Hippocampal formation (tissue), 2 donors: ENCODE results near the gene ANK2.

Experiments used
- DNase-seq, 2 donors: peaks; one replicate each; lab custom pipeline; 2025; lab: John Stamatoyannopoulos, UW

ANK2 gene

GRCh38 chr4:113049421-113050370 lies at the start of gene ANK2:
Gene ANK2, plus strand, starts transcription at chr4:113049653. Its CDS starts 76 bp downstream, at chr4:113049729.
- DNase-seq = peak; percentile 60 to 65

GRCh38 chr4:113003841-113004240 lies 45.6 kb upstream of the ANK2 start:
- DNase-seq = no peak

DNA sequence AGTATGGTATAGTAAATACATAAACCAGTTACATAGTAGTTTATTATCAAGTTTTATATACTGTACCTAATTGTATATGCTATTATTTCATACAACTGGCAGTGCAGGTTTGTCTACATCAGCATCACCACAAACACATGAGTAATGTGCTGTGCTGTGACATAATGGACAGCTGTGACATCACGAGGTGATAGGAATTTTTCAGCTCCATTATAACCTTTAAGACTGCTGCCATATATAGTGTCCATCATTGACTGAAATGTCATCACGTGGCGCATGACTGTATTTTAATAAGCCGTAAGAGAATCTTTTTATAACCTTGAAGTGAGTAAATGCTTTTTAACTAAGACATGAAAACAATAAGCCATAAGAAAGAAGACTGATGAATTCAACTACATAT lies 44.8 kb upstream of the ANK2 start:
- no peak for DNase-seq

- no peak for DNase-seq
These were observed 42.8 kb upstream of the ANK2 start for GRCh38 chr4:113006632-113007031.

DNA sequence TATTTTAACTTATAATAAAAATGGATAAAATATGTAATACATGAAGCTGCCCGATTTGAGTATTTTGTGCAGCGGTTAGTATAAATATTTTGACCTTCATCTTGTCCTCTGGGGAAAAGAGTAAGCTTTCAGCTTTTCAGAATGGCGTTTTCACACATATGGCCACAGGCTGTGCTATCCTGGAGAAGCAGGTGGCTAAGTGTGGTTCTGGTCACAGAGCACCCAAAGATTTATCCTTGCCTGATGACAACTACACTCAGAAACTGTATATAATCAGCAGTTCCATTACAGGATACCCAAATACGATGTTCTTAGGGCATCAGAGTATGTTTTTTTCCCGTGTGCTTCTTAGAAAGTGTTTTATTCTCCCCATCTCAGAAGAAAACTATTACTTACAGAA lies 42.3 kb upstream of the ANK2 start:
- no peak for DNase-seq

DNA sequence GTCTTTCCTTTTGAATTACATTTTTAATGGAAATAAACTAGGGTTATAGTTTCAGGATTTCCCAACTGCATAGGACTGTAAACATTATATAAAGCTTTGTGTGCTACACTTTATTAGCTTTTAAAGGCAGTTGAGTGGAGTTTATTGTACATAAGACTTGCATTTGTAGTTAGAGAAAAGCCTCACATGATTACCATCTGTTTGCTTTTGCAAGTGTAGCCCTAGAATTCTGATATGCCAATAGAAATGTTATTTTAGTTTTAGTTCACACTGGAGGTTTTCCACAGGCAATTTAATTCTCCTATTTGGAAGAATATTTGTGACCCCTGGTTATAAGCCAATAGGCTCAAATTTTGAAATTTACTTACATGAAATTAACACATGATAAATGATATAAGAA lies 41.3 kb upstream of the ANK2 start:
- DNase-seq = no peak

DNA sequence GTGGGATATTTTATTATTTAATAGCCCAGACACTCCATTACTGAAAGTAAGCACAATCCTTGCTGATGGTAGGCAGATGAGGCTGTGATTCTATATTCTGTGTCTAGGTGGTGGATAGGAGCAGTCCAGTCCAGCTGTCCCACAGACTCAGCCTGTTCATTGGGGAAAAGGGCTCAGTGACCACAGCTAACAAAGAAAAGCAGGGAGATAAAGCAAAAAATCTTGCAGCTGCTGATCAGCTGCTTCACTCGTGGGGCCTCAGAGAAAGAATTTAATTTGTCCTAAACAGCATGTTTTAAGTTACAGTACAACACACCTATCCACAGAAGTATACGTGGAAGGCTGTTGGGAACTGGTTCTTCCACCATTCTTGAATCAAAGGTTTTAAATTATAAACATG lies 40.7 kb upstream of the ANK2 start:
- no peak for DNase-seq

- no peak for DNase-seq
These were observed 40.0 kb upstream of the ANK2 start for GRCh38 chr4:113009461-113009860.

DNA sequence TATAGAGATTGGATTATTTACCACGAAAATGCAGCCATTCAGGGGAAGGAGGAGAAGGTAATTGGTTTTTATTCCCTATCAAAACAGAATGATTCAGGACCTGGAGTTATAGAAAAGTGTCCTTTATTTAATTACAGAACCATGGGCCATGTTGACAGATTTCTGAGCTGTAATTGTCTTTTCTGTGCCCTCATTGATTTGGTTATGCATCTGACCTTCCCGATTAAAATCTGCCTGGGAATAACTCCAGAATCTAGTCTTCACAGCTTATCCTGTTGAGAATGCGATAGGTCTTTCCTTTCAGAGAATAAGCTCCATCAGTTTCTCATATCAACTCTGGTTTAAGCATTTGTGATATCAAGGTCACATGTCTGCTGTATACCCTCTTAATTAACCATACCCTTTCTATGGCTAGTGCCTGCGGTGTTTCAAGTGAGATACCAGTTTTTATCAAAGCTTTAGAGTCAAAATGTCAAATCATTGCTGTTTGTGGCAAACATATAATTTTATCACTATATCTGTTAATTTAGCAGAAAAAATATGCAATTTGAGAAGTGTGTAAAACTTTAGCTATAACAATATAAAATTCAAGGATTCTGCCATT lies 37.2 kb upstream of the ANK2 start:
- no peak for DNase-seq

- DNase-seq = peak in 1 of 2 donors; percentile 26
These were observed 36.7 kb upstream of the ANK2 start for GRCh38 chr4:113012786-113013185.

GRCh38 chr4:113013751-113014150 lies 35.7 kb upstream of the ANK2 start:
- DNase-seq = no peak

- DNase-seq = no peak
These were observed 33.1 kb upstream of the ANK2 start for GRCh38 chr4:113016377-113016776.

DNA sequence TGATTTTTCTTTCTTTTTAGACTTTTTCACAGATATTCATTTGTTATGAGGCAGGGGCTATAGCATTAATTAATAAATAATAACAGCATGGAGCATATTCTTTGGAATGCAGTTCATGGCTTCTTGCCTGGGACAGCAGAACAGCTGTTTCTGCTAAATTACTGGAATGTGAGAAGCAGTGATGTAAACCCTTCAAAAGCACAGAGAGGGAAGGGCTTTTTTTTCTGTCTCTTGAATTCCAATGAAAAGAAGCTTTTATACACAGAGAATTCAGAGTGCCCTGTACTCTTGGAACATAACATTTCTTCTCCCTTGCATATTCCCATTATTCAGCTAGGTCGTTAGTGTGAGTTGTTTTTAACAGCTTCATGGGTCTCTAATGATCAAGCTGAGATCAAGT lies 28.5 kb upstream of the ANK2 start:
- peak in 1 of 2 donors; percentile 58 for DNase-seq

DNA sequence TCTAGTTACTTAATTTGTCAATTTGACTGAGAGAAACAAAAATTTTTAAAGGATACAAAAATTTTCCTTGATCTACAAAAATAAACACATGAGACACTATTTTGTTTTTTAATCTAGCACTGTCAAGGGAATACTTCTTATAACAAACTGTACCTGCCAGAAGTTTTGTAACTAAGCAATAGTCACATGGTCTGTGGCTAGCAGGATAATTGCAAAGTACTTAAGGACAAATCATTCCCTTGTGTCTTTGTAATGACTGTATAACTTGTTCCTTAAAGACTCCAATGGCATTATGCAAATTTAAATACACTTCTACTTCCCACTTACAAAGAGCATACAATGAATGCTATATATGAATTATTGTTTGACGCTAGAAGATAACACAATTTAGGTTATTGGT lies 25.1 kb upstream of the ANK2 start:
- peak in 1 of 2 donors; percentile 8 for DNase-seq

DNA sequence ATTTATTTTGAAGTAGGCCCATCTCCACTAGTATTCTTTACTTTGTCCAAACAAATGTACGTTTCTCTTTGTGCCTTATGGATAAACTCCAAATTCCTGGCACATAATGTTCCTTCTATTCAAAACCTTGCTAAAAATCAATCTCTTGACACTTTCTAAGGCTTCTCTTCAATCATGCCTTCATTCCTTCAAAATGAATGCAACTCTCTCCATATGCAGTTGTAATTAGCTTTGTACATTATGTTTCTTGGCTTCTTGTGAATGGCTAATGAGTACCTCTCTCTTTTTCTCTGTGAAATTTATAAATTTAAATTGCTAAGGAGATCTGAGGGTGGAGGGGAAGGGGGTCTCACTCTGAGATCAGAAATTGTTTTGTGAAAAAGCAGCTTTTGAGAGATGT lies 24.0 kb upstream of the ANK2 start:
- DNase-seq = no peak

DNA sequence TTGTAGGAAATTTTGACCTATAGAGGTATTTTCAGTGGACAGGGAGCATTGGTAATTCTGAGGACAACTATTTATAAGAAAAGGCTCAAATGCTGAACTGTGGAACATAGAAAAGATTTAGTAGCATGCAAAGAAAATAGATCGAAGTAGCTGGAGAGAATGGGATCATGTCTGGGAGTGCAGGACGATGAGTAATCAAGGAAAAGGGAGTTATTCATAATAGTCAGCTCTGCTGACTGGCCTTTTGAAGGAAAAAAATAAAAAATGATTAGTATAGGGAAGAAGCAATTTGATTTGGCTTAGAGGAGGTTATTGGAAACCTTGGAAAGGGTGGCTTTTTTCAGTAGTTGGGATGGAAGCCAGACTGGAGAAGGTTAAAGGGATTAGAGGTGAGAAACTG lies 22.9 kb upstream of the ANK2 start:
- no peak for DNase-seq

- DNase-seq = no peak
These were observed 21.4 kb upstream of the ANK2 start for GRCh38 chr4:113028074-113028473.

DNA sequence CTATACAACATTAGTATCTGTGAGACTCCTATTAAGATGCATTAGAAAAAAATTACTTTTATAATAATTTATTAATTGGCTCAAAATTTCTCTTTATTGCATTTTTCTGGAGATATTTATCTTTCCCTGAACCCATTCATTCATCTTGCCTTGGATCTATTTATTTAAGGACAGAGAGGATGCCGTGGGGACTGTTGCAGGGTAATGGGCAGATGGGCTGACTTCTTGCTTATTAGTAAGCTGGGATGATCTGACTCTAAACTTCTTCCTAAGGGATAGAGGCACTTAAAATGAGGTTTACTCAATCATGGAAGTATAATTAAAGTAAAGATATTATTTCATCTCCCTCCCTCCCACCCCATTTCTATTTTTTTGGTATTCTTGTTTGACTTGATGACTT lies 18.2 kb upstream of the ANK2 start:
- DNase-seq = no peak

DNA sequence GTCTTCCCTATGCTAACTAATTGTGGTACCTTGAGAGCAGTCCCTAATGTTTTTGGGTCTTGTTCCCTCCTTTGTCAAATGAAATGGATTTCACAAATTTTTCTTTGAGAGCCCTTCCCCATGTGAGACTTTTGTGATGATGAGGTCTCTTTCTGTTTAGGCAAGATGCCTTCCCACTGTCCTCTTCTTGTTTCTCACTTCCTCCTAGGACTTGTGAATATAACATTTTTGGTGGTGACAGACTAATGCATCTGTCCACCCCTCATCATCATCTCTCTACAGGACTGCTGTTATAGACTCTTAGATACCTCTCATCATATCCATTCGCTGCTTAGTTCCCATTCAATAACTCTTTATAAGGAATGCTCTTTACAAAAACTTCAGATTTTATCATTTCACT lies 8.7 kb upstream of the ANK2 start:
- no peak for DNase-seq

DNA sequence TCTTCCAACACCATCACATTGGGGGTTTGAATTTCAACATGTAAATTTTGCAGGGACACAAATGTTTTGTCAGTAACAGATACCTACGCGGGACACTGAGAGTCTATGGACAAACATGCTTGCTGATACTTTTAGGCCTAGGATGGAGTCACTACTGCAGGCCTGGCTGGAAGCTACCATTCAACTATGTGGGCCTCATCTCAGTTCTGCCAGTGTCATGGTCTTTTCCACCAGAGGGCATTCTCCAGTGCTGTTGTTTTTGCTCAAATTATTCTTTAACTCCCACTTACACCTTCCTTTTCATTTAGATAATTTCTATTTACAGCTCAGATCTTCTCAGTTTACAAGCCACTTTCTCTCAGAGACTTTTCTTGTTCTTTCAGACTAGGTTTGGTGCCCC lies 7.0 kb upstream of the ANK2 start:
- no peak for DNase-seq

DNA sequence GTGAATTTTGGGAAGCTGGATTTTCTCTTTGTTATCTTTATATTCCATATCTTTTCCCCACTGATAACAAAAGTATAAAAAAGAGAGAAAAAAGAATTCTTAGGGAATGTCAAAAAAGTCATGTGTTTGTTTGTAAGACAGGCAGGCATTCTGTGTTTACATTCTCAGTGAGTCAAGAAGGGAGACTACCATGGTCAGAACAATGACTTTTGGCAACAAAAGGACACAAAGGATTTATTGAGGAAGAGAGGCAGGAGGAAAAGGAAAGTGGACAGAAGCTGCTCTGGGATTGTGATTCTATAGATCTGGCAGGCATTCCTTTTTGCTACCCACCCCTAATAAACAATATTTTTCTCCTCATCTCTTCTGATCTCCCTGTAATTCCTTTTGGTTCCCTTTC lies 5.9 kb upstream of the ANK2 start:
- DNase-seq = no peak

DNA sequence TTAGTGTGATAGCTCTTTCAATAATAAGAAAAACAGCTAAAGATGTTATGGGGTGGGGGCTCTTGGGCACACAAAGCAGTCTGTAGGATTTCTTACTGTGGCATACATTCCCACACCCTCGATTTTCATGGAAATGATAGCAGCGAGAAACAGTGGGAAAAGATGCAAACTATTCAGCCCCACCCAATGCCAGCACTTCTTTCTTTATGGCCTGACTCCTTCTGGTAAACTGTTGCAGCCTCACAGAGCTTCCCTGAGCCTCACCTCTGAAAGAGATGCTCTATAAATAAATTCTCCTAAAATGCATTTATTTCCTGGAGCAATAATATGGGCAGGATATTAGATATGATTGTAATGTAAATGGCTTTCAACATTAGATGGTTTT lies 910 bp downstream of the ANK2 start:
- DNase-seq = peak; percentile 12 to 54

- DNase-seq = peak in 1 of 2 donors; percentile 38
These were observed 1.4 kb downstream of the ANK2 start for GRCh38 chr4:113050837-113051236.
